NCI-H345 (cell line): ENCODE measurements around the gene ACAD10.

ENCODE experiments used
- DNase-seq: peaks from one replicate; lab custom pipeline; 2025; lab: John Stamatoyannopoulos, UW

Gene ACAD10

DNA sequence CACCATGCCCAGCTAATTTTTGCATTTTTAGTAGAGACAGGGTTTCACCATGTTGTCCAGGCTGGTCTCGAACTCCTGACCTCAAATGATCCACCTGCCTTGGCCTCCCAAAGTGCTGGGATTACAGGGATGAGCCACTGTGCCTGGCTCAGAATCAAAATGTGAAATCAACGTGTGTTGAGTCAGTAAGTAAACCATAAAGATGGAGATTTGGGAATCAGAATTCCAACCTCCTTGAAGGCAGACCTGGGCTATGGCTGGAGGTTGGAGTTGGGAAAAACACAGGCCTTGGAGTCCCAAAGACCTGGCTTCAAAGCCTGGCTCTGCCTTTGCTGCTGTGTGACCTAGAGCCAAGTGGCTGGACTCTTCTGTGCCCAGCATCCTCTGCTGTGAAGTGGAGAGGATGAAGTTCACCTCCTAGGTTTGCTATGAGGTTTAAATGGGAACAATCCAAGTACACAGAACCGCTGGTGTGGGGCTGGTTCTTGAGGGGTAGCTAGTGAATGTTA lies 91.0 kb downstream of the ACAD10 start:
- no peak for DNase-seq

DNA sequence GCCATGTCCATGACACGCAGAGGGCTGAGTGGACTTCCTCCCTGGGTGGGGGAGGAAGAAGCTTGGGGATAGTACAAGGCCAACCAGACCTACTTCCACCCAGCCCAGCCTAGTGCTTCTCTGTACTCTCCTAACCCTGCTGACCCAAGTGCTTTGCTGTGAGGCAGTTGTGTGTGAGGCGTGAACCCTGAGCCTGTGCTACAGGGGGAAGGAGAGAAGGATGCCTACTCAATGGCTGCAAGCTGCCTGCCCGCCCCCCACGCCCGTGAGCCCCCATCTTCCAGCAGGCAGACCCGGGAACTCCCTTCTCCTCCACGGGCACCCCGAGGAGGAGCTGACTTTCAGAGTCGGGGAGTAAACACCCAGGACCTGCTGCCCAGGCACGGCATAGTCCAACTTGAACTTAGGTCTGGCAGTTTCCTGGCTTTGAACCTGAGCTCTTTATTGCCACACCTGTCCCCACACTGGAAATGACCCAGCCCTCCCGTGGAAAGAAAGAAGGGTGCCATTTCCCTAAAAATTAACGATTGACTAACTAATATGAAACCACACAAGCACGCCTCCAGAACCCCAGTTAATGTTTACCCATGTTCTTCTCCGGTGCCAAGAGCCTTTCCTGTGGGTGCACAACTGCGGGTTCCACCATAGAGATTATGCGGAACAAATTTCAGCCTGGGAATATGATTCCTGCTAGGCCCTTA lies 91.6 kb downstream of the ACAD10 start:
- no peak for DNase-seq

DNA sequence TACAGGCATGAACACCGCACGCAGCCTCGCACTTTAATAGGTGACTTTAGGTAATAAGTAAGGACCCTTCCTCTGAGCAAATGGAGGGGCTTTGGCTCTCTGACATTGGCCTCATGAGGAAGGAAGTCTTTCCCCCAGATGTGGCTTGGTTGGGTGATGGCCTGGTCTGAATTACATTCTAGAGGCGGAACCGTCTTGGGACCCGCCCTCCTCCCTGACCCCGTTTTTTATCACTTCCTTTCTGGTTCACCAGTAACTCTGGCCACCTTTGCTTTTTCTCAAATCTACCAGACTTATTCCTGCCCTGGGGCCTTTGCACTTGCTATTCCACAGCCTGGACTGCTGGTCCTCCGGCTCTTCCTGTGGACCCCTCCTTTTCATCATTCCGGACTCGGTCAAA lies 94.3 kb downstream of the ACAD10 start:
- DNase-seq = no peak

GRCh38 chr12:111780615-111781014 lies 94.8 kb downstream of the ACAD10 start:
- no peak for DNase-seq

DNA sequence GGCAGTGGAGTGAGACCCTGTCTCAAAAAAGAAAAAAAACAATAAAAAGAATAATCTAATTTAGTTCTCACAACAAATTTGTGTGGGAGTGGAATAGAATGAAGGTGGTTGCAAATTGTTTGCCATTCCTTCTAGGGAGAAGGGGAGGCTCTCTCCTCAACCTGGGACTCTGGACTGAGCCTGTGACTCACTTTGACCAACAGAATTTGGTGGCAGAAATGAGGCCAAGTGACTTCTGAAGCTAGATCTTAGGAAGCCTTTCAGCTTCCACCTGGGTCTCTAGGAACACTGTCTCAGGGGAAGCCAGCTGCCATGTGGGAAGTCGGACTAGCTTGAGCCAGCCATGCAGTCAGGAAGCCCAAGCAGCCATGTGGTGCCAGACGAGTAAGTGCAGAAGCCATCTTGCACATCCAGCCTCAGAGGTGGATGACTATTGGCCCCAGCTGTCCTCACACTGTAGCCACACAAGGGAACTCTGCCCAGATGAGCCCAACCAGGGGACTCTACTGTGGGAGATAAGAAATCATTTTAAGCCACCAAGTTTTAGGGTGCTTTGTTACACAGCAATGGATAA lies 95.3 kb downstream of the ACAD10 start:
- DNase-seq = no peak

- DNase-seq = no peak
Measured at GRCh38 chr12:111783046-111783445, 97.2 kb downstream of the ACAD10 start.

DNA sequence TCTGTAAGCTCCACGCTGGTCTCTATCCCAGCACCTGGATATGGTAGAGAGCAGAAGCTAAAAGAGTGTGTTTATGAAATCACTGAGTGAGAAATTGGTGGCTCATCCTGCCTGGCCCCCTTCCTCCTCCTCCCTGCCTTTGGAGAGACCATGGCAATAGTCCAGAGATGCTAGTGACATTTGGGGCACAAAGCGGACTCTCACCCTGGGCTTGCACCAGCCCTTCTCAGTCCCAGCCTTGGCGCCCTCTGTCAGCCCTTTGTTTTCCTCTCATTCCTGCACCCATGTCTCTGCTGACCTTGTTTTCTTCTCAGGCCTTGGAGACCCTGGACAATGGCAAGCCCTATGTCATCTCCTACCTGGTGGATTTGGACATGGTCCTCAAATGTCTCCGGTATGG lies 99.1 kb downstream of the ACAD10 start:
- no peak for DNase-seq

DNA sequence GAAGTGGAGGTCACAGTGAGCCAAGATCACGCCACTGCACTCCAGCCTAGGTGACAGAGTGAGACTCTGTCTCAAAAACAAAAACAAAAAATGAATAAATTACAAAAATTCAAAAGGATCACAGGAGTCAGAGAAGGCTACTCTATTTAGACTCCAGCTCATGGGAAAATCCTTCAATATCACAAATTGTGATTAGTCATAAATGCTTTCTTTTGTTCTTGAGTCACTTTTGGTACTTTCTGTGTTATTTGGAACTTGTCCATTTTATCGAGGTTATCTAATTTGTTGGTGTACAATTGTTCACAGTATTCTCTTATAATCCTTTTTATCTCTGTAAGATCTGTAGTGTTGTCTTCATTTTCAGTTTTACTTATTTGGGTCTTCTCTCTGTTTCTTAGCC lies 99.8 kb downstream of the ACAD10 start:
- DNase-seq = no peak

- no peak for DNase-seq
Measured at GRCh38 chr12:111788178-111788654, 102.4 kb downstream of the ACAD10 start.

DNA sequence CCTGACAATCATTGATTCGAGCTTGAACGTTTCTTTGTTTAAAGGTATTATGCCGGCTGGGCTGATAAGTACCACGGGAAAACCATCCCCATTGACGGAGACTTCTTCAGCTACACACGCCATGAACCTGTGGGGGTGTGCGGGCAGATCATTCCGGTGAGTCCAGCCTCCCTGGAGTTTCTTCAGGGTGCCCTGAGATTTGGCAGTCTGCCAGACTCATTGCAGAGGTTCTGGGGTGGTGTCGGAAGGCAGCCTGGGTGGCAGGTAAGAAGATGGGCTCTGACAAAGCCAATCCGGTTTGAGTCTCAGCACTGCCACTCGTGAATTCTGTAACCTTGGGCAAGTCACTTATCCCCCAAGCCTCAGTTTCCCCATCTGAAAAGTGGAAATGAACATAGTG lies 103.9 kb downstream of the ACAD10 start:
- DNase-seq = no peak

DNA sequence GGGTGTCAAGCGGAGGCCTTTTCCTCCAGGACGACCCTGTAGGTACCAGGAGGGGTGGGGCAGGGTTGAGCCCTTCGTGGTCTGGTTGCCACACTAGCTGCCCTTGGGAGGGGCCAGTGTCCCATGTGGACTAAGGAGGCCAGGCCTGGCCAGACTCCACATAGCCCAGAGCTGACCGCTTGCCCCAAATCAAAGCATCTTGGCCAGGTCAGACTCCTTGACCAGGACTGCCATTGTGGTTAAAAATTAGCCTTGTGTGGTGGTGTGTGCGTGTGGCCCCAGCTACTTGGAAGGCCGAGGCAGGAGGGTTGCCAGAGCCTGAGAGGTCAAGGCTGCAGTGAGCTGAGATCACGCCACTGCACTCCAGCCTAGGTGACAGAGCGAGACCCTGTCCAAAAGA lies 105.7 kb downstream of the ACAD10 start:
- no peak for DNase-seq

DNA sequence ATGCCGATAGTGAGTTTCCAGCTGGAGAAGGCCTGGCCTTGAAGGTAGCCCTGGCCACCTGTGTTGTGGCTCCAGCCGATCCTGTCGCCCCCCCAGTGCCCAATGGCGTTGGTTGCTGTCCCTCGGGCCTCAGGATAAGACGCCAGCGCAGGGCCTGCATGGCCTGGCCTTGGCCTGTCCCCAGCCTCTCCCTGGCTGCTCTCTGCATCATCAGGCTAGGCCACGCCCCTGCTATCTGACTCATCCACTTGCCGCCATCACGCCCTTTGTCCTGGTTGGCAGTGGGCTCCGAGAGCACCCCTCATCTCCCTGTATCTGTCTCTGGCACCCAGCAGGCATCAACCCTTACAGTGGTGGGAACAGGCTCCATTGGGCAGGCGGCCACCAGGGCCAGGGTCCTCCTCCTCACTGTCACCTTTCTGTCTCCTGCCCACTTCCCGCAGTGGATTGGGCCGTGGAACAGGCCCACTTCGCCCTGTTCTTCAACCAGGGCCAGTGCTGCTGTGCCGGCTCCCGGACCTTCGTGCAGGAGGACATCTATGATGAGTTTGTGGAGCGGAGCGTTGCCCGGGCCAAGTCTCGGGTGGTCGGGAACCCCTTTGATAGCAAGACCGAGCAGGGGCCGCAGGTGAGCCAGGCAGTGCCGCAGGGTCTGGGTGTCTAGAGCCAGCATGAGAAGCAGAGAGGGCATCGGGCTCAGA lies 106.5 kb downstream of the ACAD10 start:
- DNase-seq = no peak

DNA sequence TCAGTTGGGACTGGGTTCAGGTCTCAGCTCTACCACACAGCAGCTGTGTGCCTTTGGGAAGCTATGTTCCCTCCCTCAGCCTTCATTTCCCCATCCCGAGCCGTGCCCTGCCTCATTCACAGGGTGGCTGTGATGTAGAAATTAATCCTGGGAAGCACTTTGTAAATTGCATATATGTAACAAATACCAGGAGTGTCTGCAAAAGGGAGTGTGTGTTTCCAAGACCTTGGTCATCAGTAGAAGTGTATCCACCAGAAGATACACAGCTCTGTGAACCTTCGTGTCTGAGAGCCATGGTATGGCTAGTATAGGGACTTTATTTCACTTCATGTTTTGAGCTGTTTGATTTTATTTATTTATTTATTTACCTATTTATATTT lies 107.0 kb downstream of the ACAD10 start:
- DNase-seq = no peak

- no peak for DNase-seq
Measured at GRCh38 chr12:111798182-111798581, 112.3 kb downstream of the ACAD10 start.

DNA sequence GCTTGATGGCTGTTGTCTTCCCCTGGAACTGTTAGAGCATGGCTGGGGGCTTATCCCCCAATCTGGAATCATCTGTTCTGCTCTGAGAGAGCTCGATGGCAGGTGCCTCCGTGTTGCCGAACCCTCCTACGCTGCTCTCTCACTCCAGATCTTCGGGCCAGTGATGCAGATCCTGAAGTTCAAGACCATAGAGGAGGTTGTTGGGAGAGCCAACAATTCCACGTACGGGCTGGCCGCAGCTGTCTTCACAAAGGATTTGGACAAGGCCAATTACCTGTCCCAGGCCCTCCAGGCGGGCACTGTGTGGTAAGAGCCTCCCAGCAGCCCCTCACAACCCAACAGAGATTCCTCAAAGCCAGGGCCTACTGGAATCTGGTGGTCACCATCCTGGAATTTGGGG lies 113.9 kb downstream of the ACAD10 start:
- no peak for DNase-seq

DNA sequence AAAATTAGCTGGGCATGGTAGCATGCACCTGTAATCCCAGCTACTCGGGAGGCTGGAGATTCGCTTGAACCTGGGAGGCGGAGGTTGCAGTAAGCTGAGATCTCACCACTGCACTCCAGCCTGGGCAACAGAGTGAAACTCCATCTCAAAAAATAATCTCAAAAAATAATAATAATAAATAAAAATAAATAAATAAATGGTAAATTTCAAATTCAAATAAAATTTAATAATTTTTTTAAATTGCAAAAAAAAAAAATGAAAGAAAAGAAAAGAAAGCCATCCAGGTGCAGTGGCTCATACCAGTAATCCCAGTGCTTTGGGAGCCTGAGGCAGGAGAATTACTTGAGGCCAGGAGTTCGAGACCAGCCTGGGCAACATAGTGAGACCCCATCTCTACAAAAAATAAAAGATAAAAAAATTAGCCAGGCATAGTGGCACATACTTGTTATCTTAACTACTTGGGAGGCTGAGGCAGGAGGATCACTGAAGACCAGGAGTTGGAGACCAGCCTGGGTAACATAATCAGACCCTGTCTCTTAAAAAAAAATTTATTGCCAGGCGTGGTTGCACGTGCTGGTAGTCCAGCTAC lies 117.3 kb downstream of the ACAD10 start:
- no peak for DNase-seq

DNA sequence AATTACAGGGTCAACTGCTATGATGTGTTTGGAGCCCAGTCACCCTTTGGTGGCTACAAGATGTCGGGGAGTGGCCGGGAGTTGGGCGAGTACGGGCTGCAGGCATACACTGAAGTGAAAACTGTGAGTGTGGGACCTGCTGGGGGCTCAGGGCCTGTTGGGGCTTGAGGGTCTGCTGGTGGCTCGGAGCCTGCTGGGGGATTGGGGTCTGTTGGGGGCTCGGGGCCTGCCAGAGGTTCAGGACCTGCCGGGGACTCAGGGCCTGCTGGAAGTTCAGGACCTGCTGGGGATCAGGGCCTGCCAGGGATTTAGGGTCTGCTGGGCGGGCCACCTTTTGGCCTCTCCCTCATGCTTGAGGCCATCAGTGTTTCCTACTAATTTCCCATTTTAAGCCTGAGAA lies 118.0 kb downstream of the ACAD10 start:
- no peak for DNase-seq

DNA sequence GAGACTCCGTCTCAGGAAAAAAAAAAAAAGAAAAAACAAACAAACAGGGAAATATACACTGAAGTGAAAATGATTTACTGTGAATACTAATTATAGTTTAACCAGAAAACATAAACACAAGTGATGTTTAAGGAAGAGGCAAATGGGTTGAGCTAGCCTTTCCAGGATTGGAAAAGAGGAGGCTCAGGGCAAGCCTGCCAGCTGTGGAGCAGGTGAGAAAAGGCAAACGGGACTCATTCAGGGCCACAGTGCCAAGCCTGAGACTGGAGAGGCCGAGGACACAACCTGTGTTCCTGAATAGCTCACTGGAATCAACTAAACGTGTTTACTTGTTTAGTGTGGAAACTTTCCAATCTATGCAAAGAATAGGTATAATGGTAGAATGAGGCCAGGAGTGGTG lies 120.5 kb downstream of the ACAD10 start:
- DNase-seq = no peak
